ENCODE results near the gene AIG1.

Gene AIG1

DNA sequence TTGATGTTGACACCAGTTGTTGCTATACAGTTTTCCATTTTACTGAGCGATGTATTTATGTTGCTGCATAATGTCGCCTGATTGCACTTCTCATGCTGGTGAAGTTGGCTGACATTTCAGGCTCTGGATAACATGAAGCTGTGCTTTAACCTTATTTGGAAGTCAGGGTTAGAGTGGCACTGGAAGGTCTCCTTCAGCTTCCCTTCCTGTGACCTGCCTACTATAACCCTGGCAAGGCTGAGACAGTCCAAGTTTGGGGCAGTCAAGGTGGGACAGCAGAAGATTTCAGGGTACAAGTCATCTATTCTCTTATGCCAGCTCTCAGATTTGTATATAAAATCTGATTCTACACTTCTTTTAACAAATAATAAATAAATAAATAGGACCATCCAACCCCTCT lies 127.6 kb downstream of the AIG1 start:
- no peak overlapping the region for H3K4me3 ChIP-seq (replicated peaks; ENCODE audit: low read depth, low read length)
- TF ChIP-seq, protein P1, sequence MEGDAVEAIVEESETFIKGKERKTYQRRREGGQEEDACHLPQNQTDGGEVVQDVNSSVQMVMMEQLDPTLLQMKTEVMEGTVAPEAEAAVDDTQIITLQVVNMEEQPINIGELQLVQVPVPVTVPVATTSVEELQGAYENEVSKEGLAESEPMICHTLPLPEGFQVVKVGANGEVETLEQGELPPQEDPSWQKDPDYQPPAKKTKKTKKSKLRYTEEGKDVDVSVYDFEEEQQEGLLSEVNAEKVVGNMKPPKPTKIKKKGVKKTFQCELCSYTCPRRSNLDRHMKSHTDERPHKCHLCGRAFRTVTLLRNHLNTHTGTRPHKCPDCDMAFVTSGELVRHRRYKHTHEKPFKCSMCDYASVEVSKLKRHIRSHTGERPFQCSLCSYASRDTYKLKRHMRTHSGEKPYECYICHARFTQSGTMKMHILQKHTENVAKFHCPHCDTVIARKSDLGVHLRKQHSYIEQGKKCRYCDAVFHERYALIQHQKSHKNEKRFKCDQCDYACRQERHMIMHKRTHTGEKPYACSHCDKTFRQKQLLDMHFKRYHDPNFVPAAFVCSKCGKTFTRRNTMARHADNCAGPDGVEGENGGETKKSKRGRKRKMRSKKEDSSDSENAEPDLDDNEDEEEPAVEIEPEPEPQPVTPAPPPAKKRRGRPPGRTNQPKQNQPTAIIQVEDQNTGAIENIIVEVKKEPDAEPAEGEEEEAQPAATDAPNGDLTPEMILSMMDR (IDR thresholded peaks at IDR 0.05; ENCODE audit: low read length, missing control alignments), result no peak
- DNase-seq (ENCODE audit: low read depth), result no peak

DNA sequence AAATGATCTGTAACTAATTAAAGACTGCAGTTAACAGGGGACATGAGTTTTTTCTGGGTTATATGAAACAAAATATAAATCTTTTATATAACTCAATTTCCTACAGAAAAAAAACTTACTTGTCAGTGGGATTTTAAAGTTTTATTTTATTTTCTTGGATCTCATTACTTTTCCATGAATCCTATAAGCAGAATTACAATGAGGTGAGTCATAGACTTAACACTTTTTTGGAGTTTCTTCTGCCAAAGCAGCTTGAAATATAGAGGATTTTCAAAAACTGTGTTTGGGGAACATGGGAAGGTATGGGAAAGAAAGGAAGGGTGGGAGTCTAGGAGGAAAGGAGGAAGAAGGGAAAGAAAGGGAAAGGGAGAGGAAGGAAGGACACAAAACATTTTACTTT lies 130.7 kb downstream of the AIG1 start:
- TF ChIP-seq, protein P1 (IDR thresholded peaks at IDR 0.05; ENCODE audit: low read length, missing control alignments), result no peak
- no peak for DNase-seq (ENCODE audit: low read depth)

DNA sequence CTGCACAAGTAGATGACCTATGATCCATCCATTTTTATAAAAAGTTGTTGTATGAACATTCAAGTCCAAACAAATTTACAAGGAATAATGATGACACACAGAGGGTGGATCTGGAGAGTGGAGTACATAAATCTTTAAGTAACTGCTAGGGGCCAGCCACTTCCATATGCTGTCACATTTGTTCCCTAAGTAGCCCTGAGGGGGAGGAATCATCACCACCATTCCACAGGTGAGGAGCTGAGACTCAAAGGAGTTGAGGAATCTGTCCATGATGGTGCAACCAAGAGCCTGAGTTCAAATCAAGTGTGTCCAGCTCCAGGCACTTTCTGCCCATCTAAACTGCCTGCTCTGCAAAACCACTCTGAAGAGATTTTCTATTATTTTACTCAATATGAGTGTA lies 132.1 kb downstream of the AIG1 start:
- no peak overlapping the region for H3K4me3 ChIP-seq (replicated peaks; ENCODE audit: low read depth, low read length)
- DNase-seq (ENCODE audit: low read depth), result no peak
- TF ChIP-seq, protein P1 (IDR thresholded peaks at IDR 0.05; ENCODE audit: low read length, missing control alignments), result no peak

More for the DNA sequence above, 130.7 kb downstream of the AIG1 start:
- no peak overlapping the region for H3K4me3 ChIP-seq (replicated peaks; ENCODE audit: low read depth, low read length)

DNA sequence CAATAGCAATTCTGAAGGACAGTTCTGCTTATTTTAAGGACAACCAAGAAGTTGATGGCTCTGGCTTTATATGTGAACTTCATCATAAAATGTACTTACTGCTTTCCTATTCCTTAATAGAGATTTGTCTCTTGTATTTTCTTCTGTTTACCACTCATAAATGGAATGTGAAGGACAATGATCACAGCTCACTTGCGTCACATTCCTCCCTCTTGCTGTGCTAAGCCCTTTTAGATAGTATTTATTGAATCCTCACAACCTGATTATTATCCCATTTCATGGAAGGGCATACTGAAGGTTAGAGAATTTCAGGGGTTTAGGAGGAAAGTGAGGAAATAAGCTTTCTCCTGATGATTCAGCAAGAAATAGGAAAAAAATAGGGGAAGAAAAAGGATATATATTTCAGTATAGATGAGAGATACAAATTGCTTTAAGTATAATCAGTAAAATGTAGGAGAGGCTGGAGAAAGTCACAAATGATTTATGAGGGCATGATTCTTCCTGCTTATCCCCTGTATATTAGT lies 132.9 kb downstream of the AIG1 start:
- no peak for DNase-seq (ENCODE audit: low read depth)
- TF ChIP-seq, protein P1 (IDR thresholded peaks at IDR 0.05; ENCODE audit: low read length, missing control alignments), result no peak
- H3K4me3 ChIP-seq (replicated peaks; ENCODE audit: low read depth, low read length), result no peak overlapping the region

DNA sequence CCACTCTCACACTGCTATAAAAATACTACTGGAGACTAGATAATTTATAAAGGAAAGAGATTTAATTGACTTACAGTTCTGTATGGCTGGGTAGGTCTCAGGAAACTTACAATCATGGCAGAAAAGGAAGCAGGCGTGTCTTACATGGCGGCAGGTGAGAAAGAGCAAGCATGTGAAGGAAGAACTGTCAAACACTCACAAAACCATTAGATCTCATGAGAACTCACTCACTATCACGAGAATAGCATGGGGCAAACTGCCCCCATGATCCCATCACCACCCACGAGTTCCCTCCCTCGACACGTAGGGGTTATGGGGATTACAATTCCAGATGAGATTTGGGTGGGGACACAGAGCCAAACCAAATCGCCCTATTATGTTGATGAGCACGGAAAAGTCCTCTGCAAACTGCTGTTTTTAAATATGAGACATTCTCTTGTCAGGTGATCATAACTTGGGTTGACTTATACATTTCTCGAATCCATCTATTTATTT lies 133.5 kb downstream of the AIG1 start:
- DNase-seq (ENCODE audit: low read depth), result no peak
- TF ChIP-seq, protein P1 (IDR thresholded peaks at IDR 0.05; ENCODE audit: low read length, missing control alignments), result no peak
- H3K4me3 ChIP-seq (replicated peaks; ENCODE audit: low read depth, low read length), result no peak overlapping the region

DNA sequence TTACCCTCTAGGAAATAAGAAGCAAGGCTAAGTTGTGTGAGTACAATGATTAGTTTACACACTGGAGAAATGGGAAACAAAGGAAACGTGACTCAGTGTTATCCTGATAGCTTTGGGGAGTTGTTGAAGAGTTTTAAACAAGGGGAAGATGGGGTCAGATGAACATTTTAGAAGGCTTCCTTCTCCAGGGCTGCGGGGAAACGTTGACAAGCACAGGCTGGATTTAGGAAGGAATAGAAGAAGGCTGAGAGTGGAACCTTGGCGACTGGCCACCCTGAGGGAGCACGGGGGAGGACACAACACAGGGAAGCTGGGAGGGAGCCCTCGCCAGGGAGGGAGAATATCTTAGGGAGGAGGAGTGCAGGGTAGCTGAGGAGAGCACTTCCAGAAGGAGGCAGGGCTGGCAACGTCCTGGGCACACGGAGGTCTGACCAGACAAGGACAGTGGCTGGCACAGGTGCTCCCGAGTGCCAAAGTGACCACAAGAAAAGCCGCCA lies 134.7 kb downstream of the AIG1 start:
- DNase-seq (ENCODE audit: low read depth), result peak; percentile 54
- H3K4me3 ChIP-seq (replicated peaks; ENCODE audit: low read depth, low read length), result no peak overlapping the region
- TF ChIP-seq, protein P1 (IDR thresholded peaks at IDR 0.05; ENCODE audit: low read length, missing control alignments), result no peak
